H1 (cell line): ENCODE data around the gene SPTY2D1. TPM values are rescaled to one million over a fixed set of nuclear protein-coding genes. Genes with fewer than 3 reads are reported as not detected.

Experiments
- CTCF ChIA-PET: fragments of 300-600 bp; sonication (Branson Sonifier 250); formaldehyde crosslinking; loops from one replicate; lab custom pipeline; 2021; ENCODE audit not compliant: partially characterized antibody; lab: Charles Lee
- POLR2A ChIA-PET: fragments of 300-600 bp; sonication (Branson Sonifier 250); formaldehyde crosslinking; loops from one replicate; lab custom pipeline; 2021; ENCODE audit warnings: inconsistent platforms; ENCODE audit not compliant: partially characterized antibody; lab: Charles Lee
- DNase-seq, 2 experiments: peaks; one replicate each; pipeline versions ENCODE4 v3.0.0 to v3.0.0-alpha.2; 2010 to 2022; ENCODE audit warnings: low spot score in 2 of 2, low read depth in 1 of 2, mixed read lengths in 1 of 2
- FAIRE-seq: peaks from 2 replicates; lab custom pipeline; 2011; peaks lifted over from hg19 to GRCh38; lab: Jason Lieb, UNC
- H2AFZ ChIP-seq: 2 replicates; pipeline ENCODE4 v1.8.1; 2012; ENCODE audit warnings: low read length, inconsistent platforms
- H2AK5ac ChIP-seq: 2 replicates; pipeline ENCODE4 v1.6.1; 2013; ENCODE audit warnings: low read depth, low read length
- H2BK120ac ChIP-seq: replicated peaks from 2 replicates; pipeline ENCODE3; 2013; ENCODE audit warnings: low read depth, low read length, inconsistent platforms
- H2BK12ac ChIP-seq: 2 replicates; pipeline ENCODE4 v1.6.1; 2013; ENCODE audit warnings: low read depth, low read length
- H2BK15ac ChIP-seq: 2 replicates; pipeline ENCODE4 v1.6.1; 2013; ENCODE audit warnings: low read length
- H2BK20ac ChIP-seq: 2 replicates; pipeline ENCODE4 v1.6.1; 2013; ENCODE audit warnings: low read length
- H2BK5ac ChIP-seq: 2 replicates; pipeline ENCODE4 v1.6.1; 2013; ENCODE audit warnings: low read depth, low read length
- H3K14ac ChIP-seq: 2 replicates; pipeline ENCODE4 v1.6.1; 2013; ENCODE audit warnings: inconsistent platforms; ENCODE audit not compliant: insufficient read length
- H3K18ac ChIP-seq: 2 replicates; pipeline ENCODE4 v1.6.1; 2013; ENCODE audit warnings: low read length; ENCODE audit errors: extremely low read depth
- H3K23ac ChIP-seq: 2 replicates; pipeline ENCODE4 v1.6.1; 2013; ENCODE audit warnings: inconsistent platforms; ENCODE audit not compliant: insufficient read length
- H3K23me2 ChIP-seq: 2 replicates; pipeline ENCODE4 v1.6.1; 2013; ENCODE audit warnings: low read depth, low read length
- H3K27ac ChIP-seq: 2 replicates; pipeline ENCODE4 v1.6.1; 2011; ENCODE audit warnings: low read depth, low read length, inconsistent platforms
- H3K27me3 ChIP-seq, 4 experiments: replicated peaks in 1 of 4; 1 replicate in 1 of 4; 2 replicates in 3 of 4; pipeline versions ENCODE4 v1.6.1 to v1.8.1; 2011 to 2013; ENCODE audit warnings: low read length in 3 of 4, mild to moderate bottlenecking in 3 of 4, inconsistent platforms in 2 of 4, mixed read lengths in 2 of 4, moderate library complexity in 1 of 4; ENCODE audit not compliant: control insufficient read depth in 3 of 4, insufficient read depth in 3 of 4; ENCODE audit errors: extremely low read depth in 1 of 4
- H3K36me3 ChIP-seq, 4 experiments: 2 replicates each; pipeline versions ENCODE4 v1.6.1 to v1.8.1; 2011 to 2013; ENCODE audit warnings: mild to moderate bottlenecking in 4 of 4, low read length in 3 of 4, moderate library complexity in 2 of 4, control low read depth in 1 of 4, inconsistent platforms in 1 of 4; ENCODE audit not compliant: insufficient read depth in 4 of 4, control insufficient read depth in 2 of 4
- H3K4ac ChIP-seq: replicated peaks from 2 replicates; pipeline ENCODE3; 2013; ENCODE audit warnings: low read length, low read depth, mixed read lengths, inconsistent platforms; ENCODE audit not compliant: insufficient read length
- H3K4me1 ChIP-seq, 4 experiments: replicated peaks in 1 of 4; 1 replicate in 1 of 4; 2 replicates in 3 of 4; pipeline versions ENCODE4 v1.6.1 to v1.8.1; 2011 to 2013; ENCODE audit warnings: low read length in 3 of 4, inconsistent platforms in 2 of 4, mixed read lengths in 1 of 4; ENCODE audit not compliant: insufficient read depth in 4 of 4, control insufficient read depth in 3 of 4
- H3K4me2 ChIP-seq, 2 experiments: 2 replicates each; pipeline versions ENCODE4 v1.6.1 to v1.8.1; 2011 to 2013; ENCODE audit warnings: low read depth in 2 of 2, low read length in 2 of 2, control low read depth in 1 of 2, inconsistent platforms in 1 of 2, mild to moderate bottlenecking in 1 of 2; ENCODE audit not compliant: insufficient read depth in 1 of 2
- H3K4me3 ChIP-seq, 4 experiments: fragments of 200-600, 300-600 bp in 1 of 4; sonication (generic), shearing (Covaris generic), sonication (Bioruptor Twin) in 1 of 4; 2 replicates each; pipeline versions ENCODE4 v1.5.1 to v1.8.1; 2011 to 2016; ENCODE audit warnings: low read length in 4 of 4, low read depth in 3 of 4, control low read depth in 2 of 4, inconsistent platforms in 2 of 4, mild to moderate bottlenecking in 2 of 4, mixed read lengths in 1 of 4, moderate library complexity in 1 of 4; ENCODE audit not compliant: insufficient read depth in 2 of 4; ENCODE audit errors: extremely low read depth in 1 of 4
- H3K56ac ChIP-seq: replicated peaks from 2 replicates; pipeline ENCODE3; 2013; ENCODE audit warnings: low read depth, mild to moderate bottlenecking, mixed read lengths, low read length, inconsistent platforms; ENCODE audit not compliant: insufficient read length
- H3K79me1 ChIP-seq: 2 replicates; pipeline ENCODE4 v1.6.1; 2013; ENCODE audit warnings: low read depth, low read length, control low read depth
- H3K79me2 ChIP-seq, 2 experiments: 2 replicates each; pipeline versions ENCODE4 v1.6.1 to v1.8.1; 2012 to 2013; ENCODE audit warnings: low read length in 2 of 2, mild to moderate bottlenecking in 2 of 2, inconsistent platforms in 1 of 2; ENCODE audit not compliant: insufficient read depth in 2 of 2, control insufficient read depth in 1 of 2
- H3K9ac ChIP-seq, 4 experiments: replicated peaks in 1 of 4; 1 replicate in 1 of 4; 2 replicates in 3 of 4; pipeline versions ENCODE4 v1.6.1 to v1.8.1; 2011 to 2013; ENCODE audit warnings: low read depth in 3 of 4, low read length in 3 of 4, control low read depth in 2 of 4, mild to moderate bottlenecking in 2 of 4, moderate library complexity in 2 of 4, inconsistent platforms in 1 of 4; ENCODE audit errors: extremely low read depth in 1 of 4
- H3K9me3 ChIP-seq, 2 experiments: 2 replicates each; pipeline versions ENCODE4 v1.6.1 to v1.8.1; 2012 to 2013; ENCODE audit warnings: mild to moderate bottlenecking in 2 of 2, moderate library complexity in 2 of 2, control low read depth in 1 of 2, inconsistent platforms in 1 of 2, low read depth in 1 of 2, low read length in 1 of 2, mixed read lengths in 1 of 2; ENCODE audit not compliant: insufficient read depth in 2 of 2
- H4K20me1 ChIP-seq, 2 experiments: replicated peaks in 1 of 2; 2 replicates each; pipeline versions ENCODE3 to v1.8.1; 2011 to 2013; ENCODE audit warnings: inconsistent platforms in 2 of 2, low read length in 2 of 2, mild to moderate bottlenecking in 1 of 2; ENCODE audit not compliant: insufficient read depth in 2 of 2, control insufficient read depth in 1 of 2
- H4K5ac ChIP-seq: 2 replicates; pipeline ENCODE4 v1.6.1; 2013; ENCODE audit warnings: low read length, low read depth, mixed read lengths, inconsistent platforms; ENCODE audit not compliant: insufficient read length
- H4K8ac ChIP-seq: 2 replicates; pipeline ENCODE4 v1.8.0; 2013; ENCODE audit warnings: mild to moderate bottlenecking, moderate library complexity, low read length, inconsistent platforms; ENCODE audit not compliant: insufficient read depth; ENCODE audit errors: extremely low read depth
- H4K91ac ChIP-seq: replicated peaks from 2 replicates; pipeline ENCODE3; 2013; ENCODE audit warnings: low read length, mixed read lengths, inconsistent platforms; ENCODE audit not compliant: insufficient read length
- CBX5 ChIP-seq: fragments of 300-800, 300-1000 bp; sonication (generic); IDR thresholded peaks from 2 replicates; pipeline ENCODE4 v1.7.1; 2016; ENCODE audit warnings: antibody characterized with exemption, low read length, low read depth
- CEBPB ChIP-seq: IDR thresholded peaks from 2 replicates; pipeline ENCODE4 v1.6.1; 2012; ENCODE audit warnings: low read depth, low read length
- CHD2 ChIP-seq: IDR thresholded peaks from 2 replicates; pipeline ENCODE4 v1.6.1; 2012; ENCODE audit warnings: low read length, improper control_type of control experiment
- CREB1 ChIP-seq: IDR thresholded peaks from 2 replicates; pipeline ENCODE4 v1.6.1; 2012; ENCODE audit warnings: inconsistent platforms
- CTBP2 ChIP-seq: IDR thresholded peaks from 2 replicates; pipeline ENCODE4 v1.7.0; 2011; ENCODE audit warnings: borderline replicate concordance, mild to moderate bottlenecking, moderate library complexity, mixed read lengths, low read length; ENCODE audit not compliant: insufficient read depth, insufficient read length
- EZH2 ChIP-seq: fragments of 200-600 bp; sonication (generic); IDR thresholded peaks from 2 replicates; pipeline ENCODE4 v1.7.1; 2012; ENCODE audit warnings: low read depth, mild to moderate bottlenecking, moderate library complexity, low read length, inconsistent platforms; ENCODE audit not compliant: severe bottlenecking
- POU5F1 ChIP-seq: IDR thresholded peaks from 2 replicates; pipeline ENCODE4 v1.6.1; 2011; ENCODE audit warnings: low read depth, mild to moderate bottlenecking, low read length, moderate library complexity
- RAD21 ChIP-seq, 2 experiments: IDR thresholded peaks in 1 of 2; conservative IDR thresholded peaks in 1 of 2; 2 replicates each; pipeline ENCODE4 v1.6.1; 2011; ENCODE audit warnings: low read depth in 2 of 2, low read length in 2 of 2, improper control_type of control experiment in 1 of 2, inconsistent platforms in 1 of 2, mild to moderate bottlenecking in 1 of 2, moderate library complexity in 1 of 2
- RBBP5 ChIP-seq: IDR thresholded peaks from 2 replicates; pipeline ENCODE4 v1.7.1; 2012; ENCODE audit warnings: low read depth, mild to moderate bottlenecking, inconsistent platforms, low read length, moderate library complexity, borderline replicate concordance
- SIX5 ChIP-seq: IDR thresholded peaks from 2 replicates; pipeline ENCODE4 v1.6.1; 2011; ENCODE audit warnings: mild to moderate bottlenecking, low read depth, low read length
- TCF12 ChIP-seq: IDR thresholded peaks from 2 replicates; pipeline ENCODE4 v1.6.1; 2011; ENCODE audit warnings: low read depth, mild to moderate bottlenecking, low read length
- WGBS, 2 experiments: shearing (Covaris generic) in 1 of 2; methylation state at CpG; one replicate each; pipeline versions ENCODE4 v1.1.6 to v1.1.7; 2013 to 2015; ENCODE audit warnings: low lambda C conversion rate in 2 of 2, mixed read lengths in 2 of 2, inconsistent platforms in 1 of 2, low coverage in 1 of 2, missing lambda C conversion rate in 1 of 2; ENCODE audit not compliant: insufficient replicate concordance in 2 of 2, insufficient coverage in 1 of 2, insufficient read length in 1 of 2; ENCODE audit errors: extremely low coverage in 1 of 2, missing lambda C conversion rate in 1 of 2; 5-methylcytosine and 5-hydroxymethylcytosine counted together
- polyA plus RNA-seq, 7 experiments: library from polyadenylated mRNA; depleted of rRNA in 3 of 7; stranded (reverse) in 5 of 7; unstranded in 2 of 7; fragments of >200 nt in 5 of 7; fragments of 200-250 nt in 2 of 7; gene quantifications; 1 replicate in 5 of 7; 2 replicates in 1 of 7; 4 replicates in 1 of 7; pipeline versions ENCODE4 v1.2.1 to v1.2.3, GENCODE V29; 2011 to 2013; ENCODE audit warnings: missing spikeins in 2 of 7, mixed read lengths in 2 of 7
- total RNA-seq: library from RNA; stranded (reverse); fragmentation: NEBNext Ultra II Directional; extraction: Animal tissue kit (Norgen Biotek cat#: 25700); gene quantifications from 2 replicates; pipeline ENCODE4 v1.2.1, GENCODE V29; 2021
- TF ChIP-seq, protein P1 (sequence below), 3 experiments: IDR thresholded peaks; 1 replicate in 2 of 3; 2 replicates in 1 of 3; pipeline versions ENCODE4 v1.5.1 to v1.6.1; 2011; ENCODE audit warnings: low read length in 3 of 3, mild to moderate bottlenecking in 3 of 3, inconsistent platforms in 2 of 3, low read depth in 1 of 3, moderate library complexity in 1 of 3; ENCODE audit not compliant: insufficient read depth in 1 of 3; ENCODE audit errors: control extremely low read depth in 1 of 3

Gene SPTY2D1
- total and polyA plus RNA-seq, 2 of the 8 experiments (the other 6 are each of a cell fraction or from before 2014, with no cell fraction given): 4.9 to 17.6 TPM

- Histone ChIP-seq H3K79me2 (no peaks in the 10 kb centered on the region), H3K79me1 (no peaks in the 10 kb centered on the region), H3K14ac (no peak overlapping the region), H3K18ac (no peak overlapping the region), H2BK15ac (no peak overlapping the region), H3K4me3 (no peak overlapping the region), H4K91ac (no peak overlapping the region), H4K5ac (no peak overlapping the region), H2BK120ac (no peak overlapping the region), H3K9me3 (no peaks in the 10 kb centered on the region; a peak in 1 of 4 replicates), H3K9ac (no peak overlapping the region), H3K23me2 (no peaks in the 10 kb centered on the region), H3K23ac (no peak overlapping the region), H2AK5ac (no peak overlapping the region), H2BK20ac (no peak overlapping the region), H2BK12ac (no peak overlapping the region), H4K20me1 (no peaks in the 10 kb centered on the region), H3K27ac (no peak overlapping the region), H3K4me1 (no peaks in the 10 kb centered on the region), H2AFZ (no peak overlapping the region), H3K36me3 (peaks cover 0 to 3% (median 0%) of the 10 kb centered on the region in 4 experiments; a peak in 1 of 8 replicates), H3K27me3 (no peaks in the 10 kb centered on the region), H3K4ac (no peak overlapping the region), H2BK5ac (no peak overlapping the region), H4K8ac (no peak overlapping the region), H3K4me2 (no peak overlapping the region), H3K56ac (no peak overlapping the region)
- DNase-seq (no peak), FAIRE-seq (no peak)
- WGBS, 2 experiments: 91% methylated on average over 1 of the region's 1 CpG; no CpG with 5 or more reads in 1 of the 2 experiments
- ChIA-PET CTCF (interaction anchor here (1.5 kb wide), 1 partner anchor 35 kb away, joined by 4 read pairs; no protein-coding TSS in a partner anchor), POLR2A (no interaction called here)
- TF ChIP-seq CHD2: no peak
- TF ChIP-seq RBBP5: no peak
- TF ChIP-seq, protein P1, sequence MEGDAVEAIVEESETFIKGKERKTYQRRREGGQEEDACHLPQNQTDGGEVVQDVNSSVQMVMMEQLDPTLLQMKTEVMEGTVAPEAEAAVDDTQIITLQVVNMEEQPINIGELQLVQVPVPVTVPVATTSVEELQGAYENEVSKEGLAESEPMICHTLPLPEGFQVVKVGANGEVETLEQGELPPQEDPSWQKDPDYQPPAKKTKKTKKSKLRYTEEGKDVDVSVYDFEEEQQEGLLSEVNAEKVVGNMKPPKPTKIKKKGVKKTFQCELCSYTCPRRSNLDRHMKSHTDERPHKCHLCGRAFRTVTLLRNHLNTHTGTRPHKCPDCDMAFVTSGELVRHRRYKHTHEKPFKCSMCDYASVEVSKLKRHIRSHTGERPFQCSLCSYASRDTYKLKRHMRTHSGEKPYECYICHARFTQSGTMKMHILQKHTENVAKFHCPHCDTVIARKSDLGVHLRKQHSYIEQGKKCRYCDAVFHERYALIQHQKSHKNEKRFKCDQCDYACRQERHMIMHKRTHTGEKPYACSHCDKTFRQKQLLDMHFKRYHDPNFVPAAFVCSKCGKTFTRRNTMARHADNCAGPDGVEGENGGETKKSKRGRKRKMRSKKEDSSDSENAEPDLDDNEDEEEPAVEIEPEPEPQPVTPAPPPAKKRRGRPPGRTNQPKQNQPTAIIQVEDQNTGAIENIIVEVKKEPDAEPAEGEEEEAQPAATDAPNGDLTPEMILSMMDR (IDR thresholded peaks at IDR 0.05; ENCODE audit: control extremely low read depth in 1 of 3, insufficient read depth in 1 of 3, low read depth in 1 of 3, low read length in 3 of 3): no peak
- TF ChIP-seq TCF12: no peak
- TF ChIP-seq CBX5: no peak
- no peak for TF ChIP-seq CTBP2
- no peak for TF ChIP-seq EZH2
- TF ChIP-seq RAD21 (IDR thresholded peaks at IDR 0.05 in 1 of 2, conservative IDR thresholded peaks at IDR 0.05 in 1 of 2; ENCODE audit: low read depth in 2 of 2, low read length in 2 of 2): no peak
- TF ChIP-seq CEBPB: no peak
- no peak for TF ChIP-seq SIX5
- no peak for TF ChIP-seq POU5F1
- TF ChIP-seq CREB1: no peak
Observed at GRCh38 chr11:18575361-18575760, 58.8 kb downstream of the SPTY2D1 start.
